Caco-2 (cell line): ENCODE results near the gene AHNAK2. TPM values are rescaled to one million over a fixed set of nuclear protein-coding genes. Genes with fewer than 3 reads are reported as not detected.

Experiments
- BruUV-seq: library from RNA; stranded (reverse); fragments of 400-500 nt; replicated peaks from 2 replicates; lab custom pipeline; 2021; lab: Mats Ljungman, UMichigan
- CTCF ChIA-PET: fragments of 300-600 bp; sonication (Branson Sonifier 250); formaldehyde crosslinking; loops from one replicate; lab custom pipeline; 2022; ENCODE audit warnings: antibody characterized with exemption; lab: Charles Lee
- POLR2A ChIA-PET: fragments of 300-600 bp; sonication (Branson Sonifier 250); formaldehyde crosslinking; loops from one replicate; lab custom pipeline; 2022; ENCODE audit warnings: antibody characterized with exemption; lab: Charles Lee
- DNase-seq, 2 experiments: peaks; one replicate each; pipeline versions ENCODE4 v3.0.0 to v3.0.0-alpha.2; 2020 to 2022
- H3K27me3 ChIP-seq: replicated peaks from 2 replicates; pipeline ENCODE4 v1.6.0; 2011; ENCODE audit warnings: low read length; ENCODE audit not compliant: control insufficient read depth, insufficient read depth
- H3K36me3 ChIP-seq: 2 replicates; pipeline ENCODE4 v1.5.1; 2011; ENCODE audit warnings: low read length; ENCODE audit not compliant: control insufficient read depth, insufficient read depth
- H3K4me1 ChIP-seq: fragments of 250-450 bp; sonication (Bioruptor Pico); 2 replicates; pipeline ENCODE4 v1.5.1; 2020; ENCODE audit warnings: mild to moderate bottlenecking
- H3K4me3 ChIP-seq: 2 replicates; pipeline ENCODE4 v1.5.1; 2011; ENCODE audit warnings: low read depth, mild to moderate bottlenecking, control low read depth, low read length
- H3K9me3 ChIP-seq: fragments of 250-450 bp; sonication (Bioruptor Pico); 2 replicates; pipeline ENCODE4 v1.5.1; 2020; ENCODE audit warnings: mild to moderate bottlenecking, moderate library complexity
- H3K27ac Mint-ChIP-seq: one replicate; pipeline ENCODE4 v1.8.0; 2022; ENCODE audit warnings: mixed read lengths; ENCODE audit not compliant: unreplicated experiment
- H3K27me3 Mint-ChIP-seq: one replicate; pipeline ENCODE4 v1.8.0; 2022; ENCODE audit warnings: mixed read lengths; ENCODE audit not compliant: insufficient read depth, unreplicated experiment
- H3K36me3 Mint-ChIP-seq: one replicate; pipeline ENCODE4 v1.8.0; 2022; ENCODE audit warnings: mild to moderate bottlenecking, mixed read lengths; ENCODE audit not compliant: insufficient read depth, unreplicated experiment
- H3K4me1 Mint-ChIP-seq: one replicate; pipeline ENCODE4 v1.8.0; 2022; ENCODE audit warnings: low read depth, mixed read lengths; ENCODE audit not compliant: unreplicated experiment
- H3K4me3 Mint-ChIP-seq: one replicate; pipeline ENCODE4 v1.8.0; 2022; ENCODE audit warnings: mild to moderate bottlenecking, moderate library complexity, mixed read lengths; ENCODE audit not compliant: unreplicated experiment
- H3K9me3 Mint-ChIP-seq: one replicate; pipeline ENCODE4 v1.8.0; 2022; ENCODE audit warnings: mixed read lengths; ENCODE audit not compliant: unreplicated experiment
- CTCF ChIP-seq, 2 experiments: fragments of 200-600 bp in 1 of 2; IDR thresholded peaks; 1 replicate in 1 of 2; 2 replicates in 1 of 2; pipeline versions ENCODE4 v1.5.1 to v1.8.0; 2011 to 2022; ENCODE audit warnings: antibody characterized with exemption in 1 of 2, control low read depth in 1 of 2, inconsistent platforms in 1 of 2, low read depth in 1 of 2, low read length in 1 of 2, mild to moderate bottlenecking in 1 of 2, moderate library complexity in 1 of 2; ENCODE audit not compliant: insufficient read depth in 1 of 2, severe bottlenecking in 1 of 2, unreplicated experiment in 1 of 2
- intact Hi-C: fragments of 100-400 bp; cut with micrococcal nuclease; formaldehyde crosslinking; loops from one replicate; pipeline ENCODE4 v1.10.0; 2022; ENCODE audit not compliant: unreplicated experiment
- total RNA-seq: library from RNA; stranded (reverse); gene quantifications from 2 replicates; pipeline ENCODE4 v1.2.3, GENCODE V29; 2022

AHNAK2 gene
- total RNA-seq, 1 experiment from 2014 or later, result 0.77 TPM

DNA sequence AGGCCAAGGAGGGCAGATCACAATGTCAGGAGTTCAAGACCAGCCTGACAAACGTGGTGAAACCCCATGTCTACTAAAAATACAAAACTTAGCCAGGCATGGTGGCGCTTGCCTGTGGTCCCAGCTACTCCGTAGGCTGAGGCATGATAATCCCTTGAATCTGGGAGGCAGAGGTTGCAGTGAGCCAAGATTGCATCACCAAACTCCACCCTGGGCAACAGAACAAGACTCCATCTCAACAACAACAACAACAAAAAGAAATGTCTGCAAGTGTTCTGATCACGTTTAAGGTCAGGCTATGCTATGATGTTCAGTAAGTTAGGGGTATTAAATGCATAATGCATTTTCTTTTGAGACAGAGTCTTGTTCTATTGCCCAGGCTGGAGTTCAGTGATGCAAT, 60.2 kb downstream of the AHNAK2 start:
- intact Hi-C loops, result no loop called here
- Histone ChIP-seq H3K36me3 (no peaks in the 10 kb centered on the region), H3K4me1 (no peaks in the 10 kb centered on the region), H3K9me3 (no peaks in the 10 kb centered on the region), H3K27me3 (no peaks in the 10 kb centered on the region), H3K4me3 (no peak overlapping the region)
- BruUV-seq, result no TSS peak
- Mint-ChIP-seq H3K4me3 (no peak overlapping the region), H3K9me3 (no peaks in the 10 kb centered on the region), H3K4me1 (no peaks in the 10 kb centered on the region), H3K36me3 (no peaks in the 10 kb centered on the region), H3K27ac (no peak overlapping the region), H3K27me3 (peaks cover 14% of the 10 kb centered on the region)
- POLR2A ChIA-PET, result no interaction called here
- TF ChIP-seq CTCF (IDR thresholded peaks at IDR 0.05; ENCODE audit: insufficient read depth in 1 of 2, low read depth in 1 of 2, low read length in 1 of 2, severe bottlenecking in 1 of 2, unreplicated experiment in 1 of 2), result no peak
- DNase-seq, result no peak
- CTCF ChIA-PET, result no interaction called here

- no TSS peak for BruUV-seq
- Histone ChIP-seq H3K36me3 (no peaks in the 10 kb centered on the region), H3K9me3 (peaks cover 4% of the 10 kb centered on the region), H3K27me3 (no peaks in the 10 kb centered on the region), H3K4me3 (no peak overlapping the region), H3K4me1 (no peaks in the 10 kb centered on the region)
- ChIA-PET CTCF (no interaction called here), POLR2A (no interaction called here)
- no peaks in the 10 kb centered on the region for H3K4me1 Mint-ChIP-seq
- H3K27ac Mint-ChIP-seq, result no peak overlapping the region
- no peaks in the 10 kb centered on the region for H3K36me3 Mint-ChIP-seq
- no peak overlapping the region for H3K4me3 Mint-ChIP-seq
- intact Hi-C loops, result no loop called here
- H3K9me3 Mint-ChIP-seq, result peaks cover 4% of the 10 kb centered on the region
- DNase-seq, result no peak
- peaks cover 15% of the 10 kb centered on the region for H3K27me3 Mint-ChIP-seq
- TF ChIP-seq CTCF (IDR thresholded peaks at IDR 0.05; ENCODE audit: insufficient read depth in 1 of 2, low read depth in 1 of 2, low read length in 1 of 2, severe bottlenecking in 1 of 2, unreplicated experiment in 1 of 2), result no peak
Observed at GRCh38 chr14:104917116-104917515, 61.1 kb downstream of the AHNAK2 start.

DNA sequence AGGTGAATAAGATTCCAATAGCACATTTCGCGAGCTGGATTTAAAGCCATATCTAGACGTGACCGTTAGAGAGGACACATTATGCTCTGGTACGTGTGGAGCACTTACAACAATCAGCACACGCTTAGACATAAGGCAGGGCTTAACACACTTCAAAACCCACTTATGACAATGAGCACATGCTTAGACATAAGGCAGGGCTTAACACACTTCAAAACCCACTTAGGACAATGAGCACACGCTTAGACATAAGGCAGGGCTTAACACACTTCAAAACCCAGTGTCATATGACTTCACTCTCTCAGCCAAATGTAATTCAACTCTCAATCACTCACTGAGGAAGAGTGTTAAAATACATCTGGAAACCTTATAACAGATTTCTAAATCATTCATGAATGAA, 64.7 kb downstream of the AHNAK2 start:
- Mint-ChIP-seq H3K27me3 (peaks cover 17% of the 10 kb centered on the region), H3K4me1 (no peaks in the 10 kb centered on the region), H3K4me3 (no peak overlapping the region), H3K27ac (no peak overlapping the region), H3K9me3 (peaks cover 9% of the 10 kb centered on the region), H3K36me3 (no peaks in the 10 kb centered on the region)
- Histone ChIP-seq H3K27me3 (no peaks in the 10 kb centered on the region), H3K4me3 (no peak overlapping the region), H3K9me3 (peaks cover 7% of the 10 kb centered on the region), H3K36me3 (no peaks in the 10 kb centered on the region), H3K4me1 (no peaks in the 10 kb centered on the region)
- TF ChIP-seq CTCF (IDR thresholded peaks at IDR 0.05; ENCODE audit: insufficient read depth in 1 of 2, low read depth in 1 of 2, low read length in 1 of 2, severe bottlenecking in 1 of 2, unreplicated experiment in 1 of 2), result no peak
- intact Hi-C loops, result no loop called here
- ChIA-PET CTCF (no interaction called here), POLR2A (no interaction called here)
- BruUV-seq, result no TSS peak
- no peak for DNase-seq
